ENCODE measurements around the gene CCT5.

CCT5 gene

DNA sequence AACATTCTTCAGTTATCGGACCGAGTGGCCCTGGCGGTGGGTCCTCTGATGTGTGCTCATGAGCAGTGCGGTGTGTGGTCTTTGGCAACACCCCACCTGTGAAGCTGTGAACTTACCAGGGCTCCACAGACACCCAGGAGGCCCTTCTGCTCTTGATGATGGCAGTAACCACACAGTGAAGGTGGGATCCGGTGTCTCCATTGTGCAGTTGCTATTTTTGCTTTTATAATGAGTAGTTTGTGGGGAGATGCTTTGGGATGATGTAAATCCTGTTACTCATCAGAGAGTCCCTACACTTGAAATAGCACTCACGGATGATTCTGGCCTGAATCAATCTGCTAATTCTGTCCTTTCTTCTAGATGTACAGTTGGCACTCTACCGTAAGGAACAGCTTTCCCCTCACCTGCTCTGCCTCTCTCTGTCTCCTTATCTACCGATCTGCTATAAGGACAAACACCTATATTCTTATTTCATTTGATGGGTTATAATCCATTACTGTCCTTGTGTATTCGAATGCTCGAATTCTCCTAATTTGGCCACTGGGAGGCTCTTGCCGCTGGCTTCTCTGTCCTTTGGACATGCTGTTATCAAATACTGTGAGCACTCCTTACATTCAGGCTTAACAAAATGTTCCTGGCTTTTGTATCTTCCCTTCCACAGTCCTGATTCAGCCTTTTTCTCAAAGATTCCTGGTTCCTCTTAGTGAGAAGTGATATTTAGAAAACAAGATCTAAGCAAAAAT is 20.6 kb upstream of the CCT5 start:
- H3K27ac ChIP-seq = no peak overlapping the region

GRCh38 chr5:10232386-10232785 is 17.7 kb upstream of the CCT5 start:
- H3K27ac ChIP-seq = no peak overlapping the region
- TF ChIP-seq, protein P1, sequence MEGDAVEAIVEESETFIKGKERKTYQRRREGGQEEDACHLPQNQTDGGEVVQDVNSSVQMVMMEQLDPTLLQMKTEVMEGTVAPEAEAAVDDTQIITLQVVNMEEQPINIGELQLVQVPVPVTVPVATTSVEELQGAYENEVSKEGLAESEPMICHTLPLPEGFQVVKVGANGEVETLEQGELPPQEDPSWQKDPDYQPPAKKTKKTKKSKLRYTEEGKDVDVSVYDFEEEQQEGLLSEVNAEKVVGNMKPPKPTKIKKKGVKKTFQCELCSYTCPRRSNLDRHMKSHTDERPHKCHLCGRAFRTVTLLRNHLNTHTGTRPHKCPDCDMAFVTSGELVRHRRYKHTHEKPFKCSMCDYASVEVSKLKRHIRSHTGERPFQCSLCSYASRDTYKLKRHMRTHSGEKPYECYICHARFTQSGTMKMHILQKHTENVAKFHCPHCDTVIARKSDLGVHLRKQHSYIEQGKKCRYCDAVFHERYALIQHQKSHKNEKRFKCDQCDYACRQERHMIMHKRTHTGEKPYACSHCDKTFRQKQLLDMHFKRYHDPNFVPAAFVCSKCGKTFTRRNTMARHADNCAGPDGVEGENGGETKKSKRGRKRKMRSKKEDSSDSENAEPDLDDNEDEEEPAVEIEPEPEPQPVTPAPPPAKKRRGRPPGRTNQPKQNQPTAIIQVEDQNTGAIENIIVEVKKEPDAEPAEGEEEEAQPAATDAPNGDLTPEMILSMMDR (conservative IDR thresholded peaks at IDR 0.05) = no peak

More for the DNA sequence above, 20.6 kb upstream of the CCT5 start:
- TF ChIP-seq, protein P1 (conservative IDR thresholded peaks at IDR 0.05) = peak; percentile 50

- H3K27ac ChIP-seq = no peak overlapping the region
- TF ChIP-seq, protein P1 (conservative IDR thresholded peaks at IDR 0.05) = no peak
Measured at GRCh38 chr5:10233011-10233410, 17.1 kb upstream of the CCT5 start.

- no peak overlapping the region for H3K27ac ChIP-seq
- TF ChIP-seq, protein P1 (conservative IDR thresholded peaks at IDR 0.05) = peak; percentile 70
Measured at GRCh38 chr5:10233505-10233904, 16.6 kb upstream of the CCT5 start.

DNA sequence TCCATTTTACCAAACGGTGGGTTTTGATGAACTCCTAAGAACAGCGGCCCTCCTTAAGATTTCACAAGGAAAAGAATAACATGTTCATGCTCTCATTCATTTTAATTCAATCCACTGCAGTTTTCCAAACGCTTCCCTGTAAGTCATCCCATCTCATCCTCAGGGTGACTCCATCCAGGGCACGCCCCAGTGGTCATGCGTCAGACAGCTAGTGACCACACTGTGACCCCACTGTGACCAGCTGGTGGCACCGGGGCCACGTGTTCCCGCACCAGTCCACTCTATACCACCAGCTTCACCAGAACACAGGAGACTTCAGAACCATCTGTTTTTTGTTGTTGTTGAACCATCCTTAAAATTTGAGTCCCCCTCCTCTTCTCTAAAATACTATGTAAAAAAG is 14.7 kb upstream of the CCT5 start:
- H3K27ac ChIP-seq = no peak overlapping the region
- TF ChIP-seq, protein P1 (conservative IDR thresholded peaks at IDR 0.05) = no peak

DNA sequence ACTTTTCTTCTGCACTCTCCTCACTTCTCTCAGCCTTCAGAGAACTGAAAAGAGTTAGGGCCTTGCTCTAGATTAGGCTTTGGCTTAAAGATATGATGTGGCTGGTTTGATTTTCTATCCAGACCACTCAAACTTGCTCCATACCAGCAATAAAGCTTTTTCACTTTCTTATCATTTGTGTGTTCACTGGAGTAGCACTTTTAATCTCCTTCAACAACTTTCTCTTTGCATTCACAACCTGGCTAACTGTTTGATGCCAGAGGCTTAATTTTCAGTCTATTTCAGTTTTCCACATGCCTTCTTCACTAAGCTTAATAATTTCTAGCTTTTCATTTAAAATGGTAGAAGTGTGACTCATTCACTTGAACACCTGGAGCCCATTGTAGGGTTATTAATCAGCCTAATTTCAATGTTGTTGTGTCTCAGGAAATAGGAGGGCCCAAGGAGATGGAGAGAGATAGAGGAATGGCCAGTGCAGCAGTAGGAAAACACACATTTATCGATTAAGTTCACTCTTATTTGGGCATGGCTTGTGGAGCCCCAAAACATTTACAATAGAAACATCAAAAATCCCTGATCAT is 6.3 kb upstream of the CCT5 start:
- TF ChIP-seq, protein P1 (conservative IDR thresholded peaks at IDR 0.05) = no peak
- H3K27ac ChIP-seq = no peak overlapping the region

DNA sequence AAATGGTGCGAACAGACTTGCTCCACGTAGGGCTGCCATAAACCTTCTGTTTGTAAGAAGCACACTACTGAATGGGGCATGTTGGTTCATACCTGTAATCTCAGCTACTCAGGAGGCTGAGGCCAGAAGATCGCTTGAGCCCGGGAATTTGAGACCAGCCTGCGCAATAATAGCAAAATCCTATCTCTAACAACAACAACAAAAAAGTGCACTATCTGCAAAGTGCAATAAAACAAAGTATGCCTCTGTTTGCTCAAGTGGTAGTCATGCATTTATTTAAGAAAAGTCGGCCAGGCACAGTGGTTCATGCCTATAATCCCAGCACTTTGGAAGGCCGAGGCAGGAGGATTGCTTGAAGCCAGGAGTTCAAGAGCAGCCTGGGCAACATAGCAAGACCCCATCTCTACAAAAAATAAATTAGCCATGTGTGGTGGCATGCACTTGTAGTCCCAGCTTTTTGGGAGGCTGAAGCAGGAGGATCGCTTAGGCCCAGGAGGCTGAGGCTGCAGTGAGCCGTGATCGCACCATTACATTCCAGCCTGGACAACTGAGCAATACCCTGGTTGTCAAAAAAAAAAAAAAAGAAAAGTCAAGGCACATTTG is 5.6 kb upstream of the CCT5 start:
- H3K27ac ChIP-seq = no peak overlapping the region
- TF ChIP-seq, protein P1 (conservative IDR thresholded peaks at IDR 0.05) = no peak

Data from VCaP (cell line).